ENCODE results near the gene PTCH1.

PTCH1 gene

GRCh38 chr9:95516734-95517558, at the start of gene PTCH1:
Gene PTCH1 (minus strand): TSS chr9:95516971.
- no peak for DNase-seq (ENCODE audit: extremely low read depth, insufficient read length)
- no peaks in the 10 kb centered on the region; the same call in none of the 2 replicates for H3K27me3 ChIP-seq (replicated peaks; ENCODE audit: control insufficient read depth, insufficient read depth, low read length)
- H3K4me3 ChIP-seq (replicated peaks; ENCODE audit: low read depth, low read length), result peak within 1 kb of the TSS; percentile 43
- TF ChIP-seq CTCF (IDR thresholded peaks at IDR 0.05; ENCODE audit: insufficient read depth, low read length, poor library complexity, severe bottlenecking), result no peak
- H3K36me3 ChIP-seq (ENCODE audit: control insufficient read depth, insufficient read depth, low read length), result no peaks in the 10 kb centered on the region

- Histone ChIP-seq H3K4me3 (replicated peaks; ENCODE audit: low read depth, low read length) (no peak overlapping the region), H3K36me3 (ENCODE audit: control insufficient read depth, insufficient read depth, low read length) (no peaks in the 10 kb centered on the region), H3K27me3 (replicated peaks; ENCODE audit: control insufficient read depth, insufficient read depth, low read length) (no peaks in the 10 kb centered on the region; the same call in 1 of the 2 replicates)
- no peak for TF ChIP-seq CTCF (IDR thresholded peaks at IDR 0.05; ENCODE audit: insufficient read depth, low read length, poor library complexity, severe bottlenecking)
- DNase-seq (ENCODE audit: extremely low read depth, insufficient read length), result no peak
Observed at GRCh38 chr9:95565982-95566381, 49.2 kb upstream of the PTCH1 start.

- no peak for DNase-seq (ENCODE audit: extremely low read depth, insufficient read length)
- no peak for TF ChIP-seq CTCF (IDR thresholded peaks at IDR 0.05; ENCODE audit: insufficient read depth, low read length, poor library complexity, severe bottlenecking)
- H3K27me3 ChIP-seq (replicated peaks; ENCODE audit: control insufficient read depth, insufficient read depth, low read length), result no peaks in the 10 kb centered on the region; the same call in 1 of the 2 replicates
Observed at GRCh38 chr9:95561913-95562312, 45.1 kb upstream of the PTCH1 start.

GRCh38 chr9:95557142-95557541, 40.4 kb upstream of the PTCH1 start:
- no peaks in the 10 kb centered on the region for H3K27me3 ChIP-seq (replicated peaks; ENCODE audit: control insufficient read depth, insufficient read depth, low read length)
- DNase-seq (ENCODE audit: extremely low read depth, insufficient read length), result no peak
- H3K4me3 ChIP-seq (replicated peaks; ENCODE audit: low read depth, low read length), result no peak overlapping the region
- no peak for TF ChIP-seq CTCF (IDR thresholded peaks at IDR 0.05; ENCODE audit: insufficient read depth, low read length, poor library complexity, severe bottlenecking)
- no peaks in the 10 kb centered on the region for H3K36me3 ChIP-seq (ENCODE audit: control insufficient read depth, insufficient read depth, low read length)

More at GRCh38 chr9:95561913-95562312, 45.1 kb upstream of the PTCH1 start:
- no peak overlapping the region for H3K4me3 ChIP-seq (replicated peaks; ENCODE audit: low read depth, low read length)
- no peaks in the 10 kb centered on the region for H3K36me3 ChIP-seq (ENCODE audit: control insufficient read depth, insufficient read depth, low read length)

GRCh38 chr9:95556521-95556920, 39.8 kb upstream of the PTCH1 start:
- Histone ChIP-seq H3K4me3 (replicated peaks; ENCODE audit: low read depth, low read length) (no peak overlapping the region), H3K27me3 (replicated peaks; ENCODE audit: control insufficient read depth, insufficient read depth, low read length) (no peaks in the 10 kb centered on the region), H3K36me3 (ENCODE audit: control insufficient read depth, insufficient read depth, low read length) (no peaks in the 10 kb centered on the region)
- no peak for TF ChIP-seq CTCF (IDR thresholded peaks at IDR 0.05; ENCODE audit: insufficient read depth, low read length, poor library complexity, severe bottlenecking)
- DNase-seq (ENCODE audit: extremely low read depth, insufficient read length), result no peak
